Measurements from ENCODE around the gene YWHAG. TPM values are rescaled to one million over a fixed set of nuclear protein-coding genes. Genes with fewer than 3 reads are reported as not detected.

Gene YWHAG
- total RNA-seq, 1 donor from 2014 or later: 351 TPM

DNA sequence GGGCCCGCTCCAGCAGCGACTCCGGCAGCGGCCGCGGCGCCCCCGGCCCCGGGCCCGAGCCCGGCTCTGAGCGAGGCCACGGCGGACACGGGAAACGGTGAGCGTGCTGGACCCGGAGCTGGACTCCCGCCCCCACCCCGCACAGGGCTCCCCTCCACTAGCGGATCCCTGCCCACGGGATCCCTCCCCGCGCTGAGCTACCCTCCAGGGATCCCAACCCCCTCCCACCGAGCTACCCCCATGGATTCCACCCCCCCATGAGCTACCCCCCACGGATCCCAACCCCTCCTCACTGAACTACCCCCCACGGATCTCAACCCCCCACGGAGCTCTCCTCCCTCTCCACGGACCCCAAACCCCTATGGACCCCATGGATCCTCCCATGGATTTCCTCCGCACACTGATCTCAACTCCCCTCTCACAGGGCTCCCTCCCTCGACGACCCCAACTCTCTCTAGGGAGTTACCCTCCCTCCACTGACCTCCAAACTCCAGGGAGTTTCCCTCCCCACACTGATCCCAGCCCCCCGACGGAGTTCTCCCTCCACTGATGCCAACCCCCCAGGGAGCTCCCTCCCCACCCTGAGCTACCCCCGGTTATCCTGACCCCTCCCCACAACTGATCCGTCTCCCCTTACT is 77.0 kb downstream of the YWHAG start:
- Histone ChIP-seq H3K79me2 (ENCODE audit: insufficient read depth, low read length) (no peaks in the 10 kb centered on the region), H3K27me3 (ENCODE audit: insufficient read depth, low read length) (peaks cover 32% of the 10 kb centered on the region), H3K4me2 (ENCODE audit: low read length) (peak overlapping the region; percentile 72), H3K36me3 (ENCODE audit: insufficient read depth, low read length) (no peaks in the 10 kb centered on the region), H3K9ac (ENCODE audit: low read length) (no peak overlapping the region), H4K20me1 (ENCODE audit: insufficient read depth, low read length) (no peaks in the 10 kb centered on the region), H3K9me3 (ENCODE audit: insufficient read depth, low read depth, low read length) (peaks cover 2% of the 10 kb centered on the region), H3K4me3 (ENCODE audit: insufficient read depth, low read depth, low read length) (no peak overlapping the region), H2AFZ (ENCODE audit: low read depth, low read length) (no peak overlapping the region), H3K4me1 (ENCODE audit: insufficient read depth, low read length) (no peaks in the 10 kb centered on the region), H3K27ac (ENCODE audit: low read depth, low read length) (no peak overlapping the region)
- H3K36me3 Mint-ChIP-seq (ENCODE audit: low read depth, unreplicated experiment): peaks cover 1% of the 10 kb centered on the region
- H3K27me3 Mint-ChIP-seq (ENCODE audit: low read depth, unreplicated experiment): peaks cover 50% of the 10 kb centered on the region
- FAIRE-seq (no peak), DNase-seq (ENCODE audit: low read depth) (no peak)
- peak overlapping the region; percentile 69 for H3K4me3 Mint-ChIP-seq (ENCODE audit: unreplicated experiment)
- peaks cover 1% of the 10 kb centered on the region for H3K4me1 Mint-ChIP-seq (ENCODE audit: low read depth, unreplicated experiment)
- no peak overlapping the region for H3K27ac Mint-ChIP-seq (ENCODE audit: unreplicated experiment)
- peaks cover 3% of the 10 kb centered on the region for H3K9me3 Mint-ChIP-seq (ENCODE audit: unreplicated experiment)
- TF ChIP-seq, protein P1, sequence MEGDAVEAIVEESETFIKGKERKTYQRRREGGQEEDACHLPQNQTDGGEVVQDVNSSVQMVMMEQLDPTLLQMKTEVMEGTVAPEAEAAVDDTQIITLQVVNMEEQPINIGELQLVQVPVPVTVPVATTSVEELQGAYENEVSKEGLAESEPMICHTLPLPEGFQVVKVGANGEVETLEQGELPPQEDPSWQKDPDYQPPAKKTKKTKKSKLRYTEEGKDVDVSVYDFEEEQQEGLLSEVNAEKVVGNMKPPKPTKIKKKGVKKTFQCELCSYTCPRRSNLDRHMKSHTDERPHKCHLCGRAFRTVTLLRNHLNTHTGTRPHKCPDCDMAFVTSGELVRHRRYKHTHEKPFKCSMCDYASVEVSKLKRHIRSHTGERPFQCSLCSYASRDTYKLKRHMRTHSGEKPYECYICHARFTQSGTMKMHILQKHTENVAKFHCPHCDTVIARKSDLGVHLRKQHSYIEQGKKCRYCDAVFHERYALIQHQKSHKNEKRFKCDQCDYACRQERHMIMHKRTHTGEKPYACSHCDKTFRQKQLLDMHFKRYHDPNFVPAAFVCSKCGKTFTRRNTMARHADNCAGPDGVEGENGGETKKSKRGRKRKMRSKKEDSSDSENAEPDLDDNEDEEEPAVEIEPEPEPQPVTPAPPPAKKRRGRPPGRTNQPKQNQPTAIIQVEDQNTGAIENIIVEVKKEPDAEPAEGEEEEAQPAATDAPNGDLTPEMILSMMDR (IDR thresholded peaks at IDR 0.05; ENCODE audit: insufficient read depth, low read depth, low read length): no peak
- TF ChIP-seq EZH2 (IDR thresholded peaks at IDR 0.05; ENCODE audit: insufficient read depth, low read length): peak; percentile 70

DNA sequence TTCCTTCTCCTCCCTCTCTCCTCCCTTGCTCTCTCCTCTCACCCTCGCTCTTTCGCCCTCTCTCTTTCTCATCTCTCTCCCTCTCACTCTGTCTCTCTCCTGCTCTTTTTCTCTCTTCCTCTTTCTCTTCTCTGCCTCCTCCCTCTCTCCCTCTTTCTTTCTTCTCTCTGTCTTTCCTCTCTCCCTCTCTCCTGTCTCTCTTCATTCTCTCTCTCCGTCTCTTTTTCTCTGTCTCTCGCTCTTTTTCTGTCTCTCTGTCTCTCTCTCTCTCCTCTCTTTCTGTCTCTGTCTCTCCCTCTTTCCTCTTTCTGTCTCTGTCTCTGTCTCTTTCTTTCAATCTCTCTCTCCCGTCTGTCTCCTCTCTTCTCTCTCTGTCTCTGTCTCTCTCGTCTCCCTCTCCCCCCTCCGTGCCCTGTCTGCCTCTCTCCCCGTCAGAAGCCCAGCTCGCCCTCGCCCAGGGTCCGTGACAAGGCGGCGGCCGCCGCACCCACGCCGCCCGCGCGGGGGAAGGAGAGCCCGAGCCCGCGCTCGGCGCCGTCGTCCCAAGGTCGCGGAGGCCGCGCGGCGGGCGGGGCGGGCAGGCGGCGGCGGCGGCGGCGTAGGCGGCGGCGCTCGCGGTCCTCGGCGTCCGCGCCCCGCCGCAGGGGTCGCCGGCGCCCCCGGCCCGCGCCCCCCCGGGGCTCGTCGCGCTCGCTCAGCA is 77.6 kb downstream of the YWHAG start:
- DNase-seq (ENCODE audit: low read depth) (no peak), FAIRE-seq (no peak)
- H3K36me3 Mint-ChIP-seq (ENCODE audit: low read depth, unreplicated experiment): peaks cover 1% of the 10 kb centered on the region
- Histone ChIP-seq H3K4me2 (ENCODE audit: low read length) (peak overlapping the region; percentile 83), H3K79me2 (ENCODE audit: insufficient read depth, low read length) (no peaks in the 10 kb centered on the region), H3K4me3 (ENCODE audit: insufficient read depth, low read depth, low read length) (peak overlapping the region; percentile 17), H4K20me1 (ENCODE audit: insufficient read depth, low read length) (no peaks in the 10 kb centered on the region), H3K9me3 (ENCODE audit: insufficient read depth, low read depth, low read length) (peaks cover 2% of the 10 kb centered on the region), H3K36me3 (ENCODE audit: insufficient read depth, low read length) (no peaks in the 10 kb centered on the region), H2AFZ (ENCODE audit: low read depth, low read length) (peak overlapping the region; percentile 63), H3K9ac (ENCODE audit: low read length) (peak overlapping the region; percentile 60), H3K27me3 (ENCODE audit: insufficient read depth, low read length) (peaks cover 32% of the 10 kb centered on the region), H3K4me1 (ENCODE audit: insufficient read depth, low read length) (no peaks in the 10 kb centered on the region), H3K27ac (ENCODE audit: low read depth, low read length) (no peak overlapping the region)
- H3K27me3 Mint-ChIP-seq (ENCODE audit: low read depth, unreplicated experiment): peaks cover 50% of the 10 kb centered on the region
- H3K9me3 Mint-ChIP-seq (ENCODE audit: unreplicated experiment): peaks cover 3% of the 10 kb centered on the region
- no peak overlapping the region for H3K27ac Mint-ChIP-seq (ENCODE audit: unreplicated experiment)
- H3K4me3 Mint-ChIP-seq (ENCODE audit: unreplicated experiment): peak overlapping the region; percentile 79
- TF ChIP-seq, protein P1 (IDR thresholded peaks at IDR 0.05; ENCODE audit: insufficient read depth, low read depth, low read length): no peak
- peak; percentile 96 for TF ChIP-seq EZH2 (IDR thresholded peaks at IDR 0.05; ENCODE audit: insufficient read depth, low read length)
- peaks cover 1% of the 10 kb centered on the region for H3K4me1 Mint-ChIP-seq (ENCODE audit: low read depth, unreplicated experiment)

DNA sequence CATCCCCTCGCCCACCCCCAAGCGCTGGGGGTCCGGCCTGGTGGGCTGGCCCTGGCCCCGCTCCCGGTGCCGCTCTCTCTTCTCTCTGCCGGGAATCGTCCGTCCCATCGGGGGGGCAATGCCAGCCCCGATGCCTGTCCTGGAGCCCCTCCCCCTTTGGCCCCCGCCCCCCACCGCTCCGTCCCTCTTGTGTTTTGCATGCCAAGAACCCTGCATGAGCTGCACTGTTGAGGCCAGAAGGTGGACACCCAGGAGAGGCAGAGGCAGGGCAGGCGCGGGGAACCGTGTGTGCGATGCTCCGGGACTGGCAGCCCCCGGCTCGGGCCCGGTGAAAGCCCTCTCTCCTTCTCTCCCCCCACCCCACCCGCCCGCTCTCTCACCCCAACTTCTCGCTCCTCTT is 78.4 kb downstream of the YWHAG start:
- H3K36me3 ChIP-seq (ENCODE audit: insufficient read depth, low read length): no peaks in the 10 kb centered on the region
- no peak for FAIRE-seq
- H3K9me3 ChIP-seq (ENCODE audit: insufficient read depth, low read depth, low read length): peaks cover 2% of the 10 kb centered on the region
- H3K79me2 ChIP-seq (ENCODE audit: insufficient read depth, low read length): no peaks in the 10 kb centered on the region
- H2AFZ ChIP-seq (ENCODE audit: low read depth, low read length): no peak overlapping the region
- H3K36me3 Mint-ChIP-seq (ENCODE audit: low read depth, unreplicated experiment): peaks cover 1% of the 10 kb centered on the region
- H3K27ac Mint-ChIP-seq (ENCODE audit: unreplicated experiment): no peak overlapping the region
- TF ChIP-seq, protein P1 (IDR thresholded peaks at IDR 0.05; ENCODE audit: insufficient read depth, low read depth, low read length): no peak
- TF ChIP-seq EZH2 (IDR thresholded peaks at IDR 0.05; ENCODE audit: insufficient read depth, low read length): no peak
- peaks cover 32% of the 10 kb centered on the region for H3K27me3 ChIP-seq (ENCODE audit: insufficient read depth, low read length)
- H3K4me1 Mint-ChIP-seq (ENCODE audit: low read depth, unreplicated experiment): peaks cover 1% of the 10 kb centered on the region
- no peaks in the 10 kb centered on the region for H3K4me1 ChIP-seq (ENCODE audit: insufficient read depth, low read length)
- no peaks in the 10 kb centered on the region for H4K20me1 ChIP-seq (ENCODE audit: insufficient read depth, low read length)
- H3K4me2 ChIP-seq (ENCODE audit: low read length): no peak overlapping the region
- H3K9ac ChIP-seq (ENCODE audit: low read length): no peak overlapping the region
- peaks cover 3% of the 10 kb centered on the region for H3K9me3 Mint-ChIP-seq (ENCODE audit: unreplicated experiment)
- H3K27me3 Mint-ChIP-seq (ENCODE audit: low read depth, unreplicated experiment): peaks cover 52% of the 10 kb centered on the region
- peak overlapping the region; percentile 79 for H3K4me3 Mint-ChIP-seq (ENCODE audit: unreplicated experiment)
- H3K4me3 ChIP-seq (ENCODE audit: insufficient read depth, low read depth, low read length): no peak overlapping the region
- H3K27ac ChIP-seq (ENCODE audit: low read depth, low read length): no peak overlapping the region
- DNase-seq (ENCODE audit: low read depth): no peak
